Kidney (tissue), 14 donors: ENCODE measurements around the gene CNTN4. TPM values are rescaled to one million over a fixed set of nuclear protein-coding genes. Genes with fewer than 3 reads are reported as not detected.

Experiments
- DNase-seq, 5 donors: peaks; one replicate each; pipeline ENCODE4 v3.0.0-alpha.2; 2013 to 2020
- FAIRE-seq: peaks from 2 replicates; lab custom pipeline; 2012; peaks lifted over from hg19 to GRCh38; lab: Jason Lieb, UNC
- H3K27ac ChIP-seq, 2 donors: one replicate each; pipeline ENCODE4 v1.7.0; 2013; ENCODE audit warnings: low read depth in 2 of 2, low read length in 2 of 2, inconsistent platforms in 1 of 2
- H3K27me3 ChIP-seq: one replicate; pipeline ENCODE4 v1.7.1; 2013; ENCODE audit warnings: low read length, inconsistent platforms; ENCODE audit not compliant: control insufficient read depth, insufficient read depth
- H3K36me3 ChIP-seq, 3 donors: one replicate each; pipeline versions ENCODE4 v1.7.0 to v1.7.1; 2013; ENCODE audit warnings: low read length in 3 of 3, control low read depth in 1 of 3, inconsistent platforms in 1 of 3; ENCODE audit not compliant: insufficient read depth in 3 of 3, control insufficient read depth in 2 of 3
- H3K4me1 ChIP-seq, 3 donors: one replicate each; pipeline versions ENCODE4 v1.7.0 to v1.7.1; 2013; ENCODE audit warnings: low read length in 3 of 3, inconsistent platforms in 1 of 3, low read depth in 1 of 3; ENCODE audit not compliant: control insufficient read depth in 2 of 3, insufficient read depth in 2 of 3
- H3K4me3 ChIP-seq, 3 donors: one replicate each; pipeline versions ENCODE4 v1.7.0 to v1.8.1; 2013; ENCODE audit warnings: low read length in 3 of 3, control low read depth in 1 of 3, inconsistent platforms in 1 of 3
- H3K9ac ChIP-seq, 3 donors: one replicate each; pipeline versions ENCODE4 v1.7.0 to v1.7.1; 2013; ENCODE audit warnings: low read length in 3 of 3, control low read depth in 1 of 3, inconsistent platforms in 1 of 3
- H3K9me3 ChIP-seq, 3 donors: one replicate each; pipeline versions ENCODE4 v1.7.0 to v1.7.1; 2013; ENCODE audit warnings: low read length in 3 of 3, control low read depth in 1 of 3, inconsistent platforms in 1 of 3; ENCODE audit not compliant: control insufficient read depth in 2 of 3, insufficient read depth in 1 of 3
- CTCF ChIP-seq: IDR thresholded peaks from 3 replicates; pipeline ENCODE4 v1.5.1; 2012; ENCODE audit warnings: mild to moderate bottlenecking, moderate library complexity, borderline replicate concordance; ENCODE audit not compliant: insufficient read depth; ENCODE audit errors: extremely low read depth
- intact Hi-C: fragments of 100-400 bp; cut with DNase I; formaldehyde crosslinking; loops from one replicate; pipeline ENCODE4 v1.11.1; 2022
- polyA plus RNA-seq: library from polyadenylated mRNA; stranded (reverse); fragments of 350-450 nt; fragmentation: Illumina TruSeq; extraction: RNeasy Lipid Tissue Mini Kit (QIAGEN cat#74804); gene quantifications from one replicate; pipeline ENCODE4 v1.2.3, GENCODE V29; 2014; ENCODE audit warnings: low read depth, low replicate concordance; ENCODE audit not compliant: insufficient read depth
- total RNA-seq: library from RNA; stranded (reverse); fragmentation: NEBNext Ultra II Directional; extraction: Animal tissue kit (Norgen Biotek cat#: 25700); gene quantifications from one replicate; pipeline ENCODE4 v1.2.1, GENCODE V29; 2021
- donor health status: control.
- donor health status: control.
- donor health status: control.
- donor health status: control.
- donor health status: control.
- donor health status: DM: yes; HTN: yes; CAD: no.
- donor health status: Normal renal cell carcinoma (clear cell type).

Gene CNTN4
- total and polyA plus RNA-seq, 2 donors from 2014 or later = 2.2 to 13.4 TPM

GRCh38 chr3:2317521-2317920 lies 218.9 kb downstream of the CNTN4 start:
- Histone ChIP-seq H3K4me1 (no peaks in the 10 kb centered on the region), H3K36me3 (no peaks in the 10 kb centered on the region), H3K27ac (no peak overlapping the region), H3K4me3 (no peak overlapping the region), H3K9me3 (no peaks in the 10 kb centered on the region), H3K27me3 (no peaks in the 10 kb centered on the region), H3K9ac (no peak overlapping the region)
- TF ChIP-seq CTCF = no peak
- DNase-seq (peak in 1 of 5 donors; percentile 3), FAIRE-seq (no peak)
- intact Hi-C loops = no loop called here

- H3K9me3 ChIP-seq = no peaks in the 10 kb centered on the region
- no peaks in the 10 kb centered on the region for H3K27me3 ChIP-seq
- no peaks in the 10 kb centered on the region for H3K36me3 ChIP-seq
- H3K4me3 ChIP-seq = no peak overlapping the region
- DNase-seq (no peak), FAIRE-seq (no peak)
- H3K27ac ChIP-seq = no peak overlapping the region
- no peak overlapping the region for H3K9ac ChIP-seq
- intact Hi-C loops = no loop called here
- TF ChIP-seq CTCF = no peak
- H3K4me1 ChIP-seq = no peaks in the 10 kb centered on the region
Observed at GRCh38 chr3:2334921-2335320, 236.3 kb downstream of the CNTN4 start.

GRCh38 chr3:2343031-2343682 lies 244.5 kb downstream of the CNTN4 start:
- no peak overlapping the region for H3K4me3 ChIP-seq
- no peaks in the 10 kb centered on the region for H3K36me3 ChIP-seq
- H3K9me3 ChIP-seq = no peaks in the 10 kb centered on the region
- no peak for FAIRE-seq
- intact Hi-C loops = no loop called here
- H3K27me3 ChIP-seq = no peaks in the 10 kb centered on the region
- no peak for TF ChIP-seq CTCF
- H3K4me1 ChIP-seq = no peaks in the 10 kb centered on the region
- H3K9ac ChIP-seq = no peak overlapping the region
- DNase-seq = no peak
- no peak overlapping the region for H3K27ac ChIP-seq
